ENCODE data around the gene STAB1. TPM values are rescaled to one million over a fixed set of nuclear protein-coding genes. Genes with fewer than 3 reads are reported as not detected.

STAB1 gene
- total RNA-seq, 4 donors from 2014 or later = 101 to 127 (median 118) TPM

- intact Hi-C loops (cut with DNase I) = loop anchor here (2.0 kb wide), 1 partner anchor 35 kb away; no protein-coding TSS in a partner anchor
- Histone ChIP-seq H3K27ac (replicated peaks in 1 of 4) (no peak overlapping the region), H3K4me3 (no peak overlapping the region), H3K4me1 (peaks cover 23 to 37% (median 26%) of the 10 kb centered on the region in 4 donors), H3K9me3 (no peaks in the 10 kb centered on the region), H3K36me3 (peaks cover 0 to 24% (median 0%) of the 10 kb centered on the region in 4 donors), H3K27me3 (no peaks in the 10 kb centered on the region)
- WGBS = 74% methylated on average over 11 of the region's 12 CpGs
- DNase-seq (ENCODE audit: extremely low spot score) = no peak
- TF ChIP-seq POLR2A (IDR thresholded peaks at IDR 0.05; ENCODE audit: low read depth) = no peak
- TF ChIP-seq EP300 (IDR thresholded peaks at IDR 0.05) = no peak
- TF ChIP-seq CTCF (IDR thresholded peaks at IDR 0.05) = no peak
- no peak for TF ChIP-seq POLR2AphosphoS5 (IDR thresholded peaks at IDR 0.05)
Measured at GRCh38 chr3:52447512-52448355, 47.4 kb upstream of the STAB1 start.

- no peaks in the 10 kb centered on the region for H3K9me3 ChIP-seq
- intact Hi-C loops (cut with DNase I) = no loop called here
Measured at GRCh38 chr3:52450489-52451236, 44.5 kb upstream of the STAB1 start.

GRCh38 chr3:52451237-52452083, 43.7 kb upstream of the STAB1 start:
- peaks cover 25 to 42% (median 34%) of the 10 kb centered on the region in 4 donors for H3K4me1 ChIP-seq
- peaks cover 0 to 24% (median 0%) of the 10 kb centered on the region in 4 donors for H3K36me3 ChIP-seq
- H3K27ac ChIP-seq (replicated peaks in 1 of 4) = no peak overlapping the region
- H3K27me3 ChIP-seq = no peaks in the 10 kb centered on the region
- intact Hi-C loops (cut with DNase I) = no loop called here
- no peak for TF ChIP-seq EP300 (IDR thresholded peaks at IDR 0.05)
- no peak for TF ChIP-seq CTCF (IDR thresholded peaks at IDR 0.05)
- no peak for TF ChIP-seq POLR2AphosphoS5 (IDR thresholded peaks at IDR 0.05)
- no peak for TF ChIP-seq POLR2A (IDR thresholded peaks at IDR 0.05; ENCODE audit: low read depth)
- 77% methylated on average over 20 of the region's 24 CpGs for WGBS
- H3K4me3 ChIP-seq = no peak overlapping the region
- no peak for DNase-seq (ENCODE audit: extremely low spot score)
- no peaks in the 10 kb centered on the region for H3K9me3 ChIP-seq

More at GRCh38 chr3:52450489-52451236, 44.5 kb upstream of the STAB1 start:
- WGBS = 86% methylated on average over 5 of the region's 11 CpGs
- TF ChIP-seq CTCF (IDR thresholded peaks at IDR 0.05) = no peak
- TF ChIP-seq EP300 (IDR thresholded peaks at IDR 0.05) = no peak
- no peak for TF ChIP-seq POLR2A (IDR thresholded peaks at IDR 0.05; ENCODE audit: low read depth)
- TF ChIP-seq POLR2AphosphoS5 (IDR thresholded peaks at IDR 0.05) = no peak
- peaks cover 0 to 24% (median 0%) of the 10 kb centered on the region in 4 donors for H3K36me3 ChIP-seq
- H3K27me3 ChIP-seq = no peaks in the 10 kb centered on the region
- H3K27ac ChIP-seq (replicated peaks in 1 of 4) = peak overlapping the region in 1 of 4 donors; percentile 27
- H3K4me1 ChIP-seq = peaks cover 25 to 40% (median 30%) of the 10 kb centered on the region in 4 donors
- H3K4me3 ChIP-seq = no peak overlapping the region
- DNase-seq (ENCODE audit: extremely low spot score) = no peak

GRCh38 chr3:52452126-52452525, 43.0 kb upstream of the STAB1 start:
- H3K27ac ChIP-seq (replicated peaks in 1 of 4) = no peak overlapping the region
- H3K36me3 ChIP-seq = peaks cover 0 to 24% (median under 1%) of the 10 kb centered on the region in 4 donors
- H3K9me3 ChIP-seq = no peaks in the 10 kb centered on the region
- intact Hi-C loops (cut with DNase I) = no loop called here
- H3K27me3 ChIP-seq = no peaks in the 10 kb centered on the region
- 100% methylated on average over 4 of the region's 6 CpGs for WGBS
- DNase-seq (ENCODE audit: extremely low spot score) = no peak
- no peak overlapping the region for H3K4me3 ChIP-seq
- peaks cover 26 to 42% (median 35%) of the 10 kb centered on the region in 4 donors for H3K4me1 ChIP-seq
- no peak for TF ChIP-seq POLR2AphosphoS5 (IDR thresholded peaks at IDR 0.05)
- no peak for TF ChIP-seq POLR2A (IDR thresholded peaks at IDR 0.05; ENCODE audit: low read depth)
- TF ChIP-seq EP300 (IDR thresholded peaks at IDR 0.05) = no peak
- no peak for TF ChIP-seq CTCF (IDR thresholded peaks at IDR 0.05)
